HepG2 (cell line): ENCODE data around the gene CES2. TPM values are rescaled to one million over a fixed set of nuclear protein-coding genes. Genes with fewer than 3 reads are reported as not detected.

Source experiments
- AFF4 ChIP-seq: sonication (generic); formaldehyde crosslinking; IDR thresholded peaks from 2 replicates; pipeline ENCODE4 v1.4.0; 2020; ENCODE audit warnings: missing genetic modification reagents
- BHLHE40 ChIP-seq: IDR thresholded peaks from 2 replicates; pipeline ENCODE4 v1.6.1; 2011; ENCODE audit warnings: low read length, improper control_type of control experiment
- HHEX ChIP-seq: IDR thresholded peaks from 2 replicates; pipeline ENCODE4 v1.6.1; 2016; ENCODE audit warnings: control low read depth
- KLF11 ChIP-seq: IDR thresholded peaks from 2 replicates; pipeline ENCODE4 v1.6.1; 2016; ENCODE audit warnings: missing compliant biosample characterization
- LRRFIP1 ChIP-seq: sonication (generic); formaldehyde crosslinking; conservative IDR thresholded peaks from 2 replicates; pipeline ENCODE4 v1.4.0; 2020; ENCODE audit warnings: missing genetic modification reagents
- MED13 ChIP-seq: sonication (generic); formaldehyde crosslinking; IDR thresholded peaks from 2 replicates; pipeline ENCODE4 v1.5.0; 2020; ENCODE audit warnings: missing genetic modification reagents
- MEF2D ChIP-seq: sonication (generic); formaldehyde crosslinking; IDR thresholded peaks from 2 replicates; pipeline ENCODE4 v1.5.1; 2020; ENCODE audit warnings: mild to moderate bottlenecking, missing genetic modification reagents
- PRPF4 ChIP-seq: fragments of 200-400 bp; formaldehyde crosslinking; IDR thresholded peaks from 2 replicates; pipeline ENCODE4 v1.6.1; 2016; ENCODE audit warnings: low read length, low read depth; ENCODE audit not compliant: poor library complexity, severe bottlenecking
- RAD21 ChIP-seq: fragments of 450-650 bp; formaldehyde crosslinking; IDR thresholded peaks from 2 replicates; pipeline ENCODE4 v1.5.0; 2020; ENCODE audit warnings: mild to moderate bottlenecking
- RELA ChIP-seq: sonication (generic); formaldehyde crosslinking; IDR thresholded peaks from 2 replicates; pipeline ENCODE4 v1.4.0; 2020; ENCODE audit warnings: missing genetic modification reagents
- ZHX2 ChIP-seq, 2 experiments: sonication (generic) in 1 of 2; formaldehyde crosslinking in 1 of 2; IDR thresholded peaks; 2 replicates each; pipeline versions ENCODE4 v1.6.1 to v1.9.0; 2014 to 2022; ENCODE audit warnings: antibody characterized with exemption in 1 of 2, borderline replicate concordance in 1 of 2, inconsistent platforms in 1 of 2, low read depth in 1 of 2, missing genetic modification reagents in 1 of 2
- ZNF18 ChIP-seq: sonication (generic); formaldehyde crosslinking; IDR thresholded peaks from 2 replicates; pipeline ENCODE4 v1.8.0; 2022; ENCODE audit warnings: mild to moderate bottlenecking, missing genetic modification reagents; ENCODE audit not compliant: insufficient replicate concordance
- ZNF230 ChIP-seq: sonication (generic); formaldehyde crosslinking; IDR thresholded peaks from 2 replicates; pipeline ENCODE4 v1.4.0; 2020; ENCODE audit warnings: mild to moderate bottlenecking, missing genetic modification reagents
- polyA plus RNA-seq, 8 experiments: library from polyadenylated mRNA; depleted of rRNA in 3 of 8; stranded (reverse) in 7 of 8; unstranded in 1 of 8; fragments of >200 nt; fragmentation: Illumina TruSeq in 4 of 8; extraction: Trizol in 4 of 8; gene quantifications; 2 replicates each; pipeline versions ENCODE4 v1.2.1 to v1.2.3, GENCODE V29; 2011 to 2016; ENCODE audit warnings: low read depth in 4 of 8, missing spikeins in 1 of 8, mixed read lengths in 1 of 8; ENCODE audit not compliant: insufficient read depth in 1 of 8
- total RNA-seq, 5 experiments: library from RNA; depleted of rRNA; stranded (reverse); fragments of >200 nt; fragmentation: Illumina TruSeq; extraction: Trizol; gene quantifications; 2 replicates each; pipeline ENCODE4 v1.2.3, GENCODE V29; 2016; ENCODE audit warnings: low read depth in 1 of 5

CES2 gene
- total and polyA plus RNA-seq, 2 of the 13 experiments (the other 11 are each of a cell fraction or from before 2014, with no cell fraction given): 50.6 to 63.8 TPM

GRCh38 chr16:66934138-66934838 is 1.0 kb upstream of the CES2 start, which contains the start of gene CIAO2B (continued):
- peak; percentile 78 for TF ChIP-seq ZNF18 (CRISPR knock-in tag)
- peak; percentile 83; the same call in 1 of the 2 replicates for TF ChIP-seq AFF4 (CRISPR knock-in tag)
- no peak for TF ChIP-seq LRRFIP1 (CRISPR knock-in tag)
- peak; percentile 37; the same call in 1 of the 2 replicates for TF ChIP-seq BHLHE40
- no peak for TF ChIP-seq KLF11 (CRISPR knock-in tag)
- 0 out of 2 replicates have a peak, but pooled peaks have one; percentile 31 for TF ChIP-seq RAD21 (CRISPR knock-in tag)
- TF ChIP-seq MEF2D: peak; percentile 90; the same call in 1 of the 2 replicates
- no peak for TF ChIP-seq HHEX
- no peak for TF ChIP-seq PRPF4
- TF ChIP-seq ZNF230 (CRISPR knock-in tag): peak; percentile 51
- no peak for TF ChIP-seq ZHX2 (IDR thresholded peaks at IDR 0.05; ENCODE audit: low read depth)
- peak; percentile 91; the same call in 1 of the 2 replicates for TF ChIP-seq ZHX2 (CRISPR knock-in tag; IDR thresholded peaks at IDR 0.05; ENCODE audit: borderline replicate concordance)
- peak; percentile 39; the same call in 1 of the 2 replicates for TF ChIP-seq RELA (CRISPR knock-in tag)
- peak; percentile 75; the same call in 1 of the 2 replicates for TF ChIP-seq MED13 (CRISPR knock-in tag)
